H1 (cell line): ENCODE measurements around the gene KREMEN1. TPM values are rescaled to one million over a fixed set of nuclear protein-coding genes. Genes with fewer than 3 reads are reported as not detected.
A peak's percentile ranks its signal among the peaks of the same experiment; 100 is the strongest.

Source experiments
- CTCF ChIA-PET: fragments of 300-600 bp; sonication (Branson Sonifier 250); formaldehyde crosslinking; loops from one replicate; lab custom pipeline; 2021; ENCODE audit not compliant: partially characterized antibody; lab: Charles Lee
- POLR2A ChIA-PET: fragments of 300-600 bp; sonication (Branson Sonifier 250); formaldehyde crosslinking; loops from one replicate; lab custom pipeline; 2021; ENCODE audit warnings: inconsistent platforms; ENCODE audit not compliant: partially characterized antibody; lab: Charles Lee
- DNase-seq, 2 experiments: peaks; one replicate each; pipeline versions ENCODE4 v3.0.0 to v3.0.0-alpha.2; 2010 to 2022; ENCODE audit warnings: low spot score in 2 of 2, low read depth in 1 of 2, mixed read lengths in 1 of 2
- FAIRE-seq: peaks from 2 replicates; lab custom pipeline; 2011; peaks lifted over from hg19 to GRCh38; lab: Jason Lieb, UNC
- H2AFZ ChIP-seq: 2 replicates; pipeline ENCODE4 v1.8.1; 2012; ENCODE audit warnings: low read length, inconsistent platforms
- H2AK5ac ChIP-seq: 2 replicates; pipeline ENCODE4 v1.6.1; 2013; ENCODE audit warnings: low read depth, low read length
- H2BK120ac ChIP-seq: replicated peaks from 2 replicates; pipeline ENCODE3; 2013; ENCODE audit warnings: low read depth, low read length, inconsistent platforms
- H2BK12ac ChIP-seq: 2 replicates; pipeline ENCODE4 v1.6.1; 2013; ENCODE audit warnings: low read depth, low read length
- H2BK15ac ChIP-seq: 2 replicates; pipeline ENCODE4 v1.6.1; 2013; ENCODE audit warnings: low read length
- H2BK20ac ChIP-seq: 2 replicates; pipeline ENCODE4 v1.6.1; 2013; ENCODE audit warnings: low read length
- H2BK5ac ChIP-seq: 2 replicates; pipeline ENCODE4 v1.6.1; 2013; ENCODE audit warnings: low read depth, low read length
- H3K14ac ChIP-seq: 2 replicates; pipeline ENCODE4 v1.6.1; 2013; ENCODE audit warnings: inconsistent platforms; ENCODE audit not compliant: insufficient read length
- H3K18ac ChIP-seq: 2 replicates; pipeline ENCODE4 v1.6.1; 2013; ENCODE audit warnings: low read length; ENCODE audit errors: extremely low read depth
- H3K23ac ChIP-seq: 2 replicates; pipeline ENCODE4 v1.6.1; 2013; ENCODE audit warnings: inconsistent platforms; ENCODE audit not compliant: insufficient read length
- H3K23me2 ChIP-seq: 2 replicates; pipeline ENCODE4 v1.6.1; 2013; ENCODE audit warnings: low read depth, low read length
- H3K27ac ChIP-seq: 2 replicates; pipeline ENCODE4 v1.6.1; 2011; ENCODE audit warnings: low read depth, low read length, inconsistent platforms
- H3K27me3 ChIP-seq, 4 experiments: replicated peaks in 1 of 4; 1 replicate in 1 of 4; 2 replicates in 3 of 4; pipeline versions ENCODE4 v1.6.1 to v1.8.1; 2011 to 2013; ENCODE audit warnings: low read length in 3 of 4, mild to moderate bottlenecking in 3 of 4, inconsistent platforms in 2 of 4, mixed read lengths in 2 of 4, moderate library complexity in 1 of 4; ENCODE audit not compliant: control insufficient read depth in 3 of 4, insufficient read depth in 3 of 4; ENCODE audit errors: extremely low read depth in 1 of 4
- H3K36me3 ChIP-seq, 4 experiments: 2 replicates each; pipeline versions ENCODE4 v1.6.1 to v1.8.1; 2011 to 2013; ENCODE audit warnings: mild to moderate bottlenecking in 4 of 4, low read length in 3 of 4, moderate library complexity in 2 of 4, control low read depth in 1 of 4, inconsistent platforms in 1 of 4; ENCODE audit not compliant: insufficient read depth in 4 of 4, control insufficient read depth in 2 of 4
- H3K4ac ChIP-seq: replicated peaks from 2 replicates; pipeline ENCODE3; 2013; ENCODE audit warnings: low read length, low read depth, mixed read lengths, inconsistent platforms; ENCODE audit not compliant: insufficient read length
- H3K4me1 ChIP-seq, 4 experiments: replicated peaks in 1 of 4; 1 replicate in 1 of 4; 2 replicates in 3 of 4; pipeline versions ENCODE4 v1.6.1 to v1.8.1; 2011 to 2013; ENCODE audit warnings: low read length in 3 of 4, inconsistent platforms in 2 of 4, mixed read lengths in 1 of 4; ENCODE audit not compliant: insufficient read depth in 4 of 4, control insufficient read depth in 3 of 4
- H3K4me2 ChIP-seq, 2 experiments: 2 replicates each; pipeline versions ENCODE4 v1.6.1 to v1.8.1; 2011 to 2013; ENCODE audit warnings: low read depth in 2 of 2, low read length in 2 of 2, control low read depth in 1 of 2, inconsistent platforms in 1 of 2, mild to moderate bottlenecking in 1 of 2; ENCODE audit not compliant: insufficient read depth in 1 of 2
- H3K4me3 ChIP-seq, 4 experiments: fragments of 200-600, 300-600 bp in 1 of 4; sonication (generic), shearing (Covaris generic), sonication (Bioruptor Twin) in 1 of 4; 2 replicates each; pipeline versions ENCODE4 v1.5.1 to v1.8.1; 2011 to 2016; ENCODE audit warnings: low read length in 4 of 4, low read depth in 3 of 4, control low read depth in 2 of 4, inconsistent platforms in 2 of 4, mild to moderate bottlenecking in 2 of 4, mixed read lengths in 1 of 4, moderate library complexity in 1 of 4; ENCODE audit not compliant: insufficient read depth in 2 of 4; ENCODE audit errors: extremely low read depth in 1 of 4
- H3K56ac ChIP-seq: replicated peaks from 2 replicates; pipeline ENCODE3; 2013; ENCODE audit warnings: low read depth, mild to moderate bottlenecking, mixed read lengths, low read length, inconsistent platforms; ENCODE audit not compliant: insufficient read length
- H3K79me1 ChIP-seq: 2 replicates; pipeline ENCODE4 v1.6.1; 2013; ENCODE audit warnings: low read depth, low read length, control low read depth
- H3K79me2 ChIP-seq, 2 experiments: 2 replicates each; pipeline versions ENCODE4 v1.6.1 to v1.8.1; 2012 to 2013; ENCODE audit warnings: low read length in 2 of 2, mild to moderate bottlenecking in 2 of 2, inconsistent platforms in 1 of 2; ENCODE audit not compliant: insufficient read depth in 2 of 2, control insufficient read depth in 1 of 2
- H3K9ac ChIP-seq, 4 experiments: replicated peaks in 1 of 4; 1 replicate in 1 of 4; 2 replicates in 3 of 4; pipeline versions ENCODE4 v1.6.1 to v1.8.1; 2011 to 2013; ENCODE audit warnings: low read depth in 3 of 4, low read length in 3 of 4, control low read depth in 2 of 4, mild to moderate bottlenecking in 2 of 4, moderate library complexity in 2 of 4, inconsistent platforms in 1 of 4; ENCODE audit errors: extremely low read depth in 1 of 4
- H3K9me3 ChIP-seq, 2 experiments: 2 replicates each; pipeline versions ENCODE4 v1.6.1 to v1.8.1; 2012 to 2013; ENCODE audit warnings: mild to moderate bottlenecking in 2 of 2, moderate library complexity in 2 of 2, control low read depth in 1 of 2, inconsistent platforms in 1 of 2, low read depth in 1 of 2, low read length in 1 of 2, mixed read lengths in 1 of 2; ENCODE audit not compliant: insufficient read depth in 2 of 2
- H4K20me1 ChIP-seq, 2 experiments: replicated peaks in 1 of 2; 2 replicates each; pipeline versions ENCODE3 to v1.8.1; 2011 to 2013; ENCODE audit warnings: inconsistent platforms in 2 of 2, low read length in 2 of 2, mild to moderate bottlenecking in 1 of 2; ENCODE audit not compliant: insufficient read depth in 2 of 2, control insufficient read depth in 1 of 2
- H4K5ac ChIP-seq: 2 replicates; pipeline ENCODE4 v1.6.1; 2013; ENCODE audit warnings: low read length, low read depth, mixed read lengths, inconsistent platforms; ENCODE audit not compliant: insufficient read length
- H4K8ac ChIP-seq: 2 replicates; pipeline ENCODE4 v1.8.0; 2013; ENCODE audit warnings: mild to moderate bottlenecking, moderate library complexity, low read length, inconsistent platforms; ENCODE audit not compliant: insufficient read depth; ENCODE audit errors: extremely low read depth
- H4K91ac ChIP-seq: replicated peaks from 2 replicates; pipeline ENCODE3; 2013; ENCODE audit warnings: low read length, mixed read lengths, inconsistent platforms; ENCODE audit not compliant: insufficient read length
- HDAC6 ChIP-seq: IDR thresholded peaks from one replicate; pipeline ENCODE4 v1.7.1; 2012; ENCODE audit warnings: low read depth, mild to moderate bottlenecking, inconsistent platforms, low read length, moderate library complexity
- WGBS, 2 experiments: shearing (Covaris generic) in 1 of 2; methylation state at CpG; one replicate each; pipeline versions ENCODE4 v1.1.6 to v1.1.7; 2013 to 2015; ENCODE audit warnings: low lambda C conversion rate in 2 of 2, mixed read lengths in 2 of 2, inconsistent platforms in 1 of 2, low coverage in 1 of 2, missing lambda C conversion rate in 1 of 2; ENCODE audit not compliant: insufficient replicate concordance in 2 of 2, insufficient coverage in 1 of 2, insufficient read length in 1 of 2; ENCODE audit errors: extremely low coverage in 1 of 2, missing lambda C conversion rate in 1 of 2; 5-methylcytosine and 5-hydroxymethylcytosine counted together
- polyA plus RNA-seq, 7 experiments: library from polyadenylated mRNA; depleted of rRNA in 3 of 7; stranded (reverse) in 5 of 7; unstranded in 2 of 7; fragments of >200 nt in 5 of 7; fragments of 200-250 nt in 2 of 7; gene quantifications; 1 replicate in 5 of 7; 2 replicates in 1 of 7; 4 replicates in 1 of 7; pipeline versions ENCODE4 v1.2.1 to v1.2.3, GENCODE V29; 2011 to 2013; ENCODE audit warnings: missing spikeins in 2 of 7, mixed read lengths in 2 of 7
- total RNA-seq: library from RNA; stranded (reverse); fragmentation: NEBNext Ultra II Directional; extraction: Animal tissue kit (Norgen Biotek cat#: 25700); gene quantifications from 2 replicates; pipeline ENCODE4 v1.2.1, GENCODE V29; 2021

Gene KREMEN1
- total and polyA plus RNA-seq, 2 of the 8 experiments (the other 6 are each of a cell fraction or from before 2014, with no cell fraction given), result 2.1 to 3.2 TPM

DNA sequence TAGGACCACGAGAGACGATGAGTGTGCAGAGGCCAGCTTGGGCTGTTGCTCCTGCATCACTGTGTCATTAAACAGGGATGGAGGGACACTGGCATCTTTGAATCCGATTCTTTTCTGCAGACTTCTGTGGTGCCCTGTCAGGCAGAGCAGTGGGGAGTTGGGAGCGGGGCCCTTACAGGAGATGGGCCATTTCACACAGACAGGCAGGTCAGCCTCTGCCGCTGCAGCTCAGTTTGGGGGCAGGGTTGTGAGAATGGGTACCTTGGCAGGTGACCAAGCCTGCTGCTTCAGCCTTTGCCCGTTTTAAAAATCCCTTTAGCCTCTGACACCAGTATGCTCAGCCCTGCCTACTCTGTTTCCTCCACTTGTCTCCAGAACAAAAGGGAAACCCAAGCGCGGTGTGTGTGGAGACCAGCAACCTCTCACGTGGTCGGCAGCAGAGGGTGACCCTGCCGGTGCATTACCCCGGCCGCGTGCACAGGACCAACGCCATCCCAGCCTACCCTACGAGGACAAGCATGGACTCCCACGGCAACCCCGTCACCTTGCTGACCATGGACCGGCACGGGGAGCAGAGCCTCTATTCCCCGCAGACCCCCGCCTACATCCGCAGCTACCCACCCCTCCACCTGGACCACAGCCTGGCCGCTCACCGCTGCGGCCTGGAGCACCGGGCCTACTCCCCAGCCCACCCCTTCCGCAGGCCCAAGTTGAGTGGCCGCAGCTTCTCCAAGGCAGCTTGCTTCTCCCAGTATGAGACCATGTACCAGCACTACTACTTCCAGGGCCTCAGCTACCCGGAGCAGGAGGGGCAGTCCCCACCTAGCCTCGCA, 23.8 kb upstream of the KREMEN1 start:
- TF ChIP-seq HDAC6, result no peak
- Histone ChIP-seq H4K8ac (no peak overlapping the region; the same call in 1 of the 2 replicates), H2BK5ac (peak overlapping the region; percentile 60), H4K5ac (no peak overlapping the region), H3K4me1 (peaks cover 0 to 8% (median 5%) of the 10 kb centered on the region in 4 experiments; a peak in 4 of 7 replicates), H3K56ac (no peak overlapping the region), H3K23ac (no peak overlapping the region), H2BK12ac (no peak overlapping the region), H2BK15ac (no peak overlapping the region), H3K27me3 (no peaks in the 10 kb centered on the region), H3K9me3 (no peaks in the 10 kb centered on the region), H3K36me3 (peaks cover 14 to 59% (median 42%) of the 10 kb centered on the region in 4 experiments; a peak in 7 of 8 replicates), H3K79me2 (no peaks in the 10 kb centered on the region), H3K79me1 (peaks cover 2% of the 10 kb centered on the region; the same call in 1 of the 2 replicates), H4K91ac (no peak overlapping the region), H2AK5ac (no peak overlapping the region), H4K20me1 (peaks cover 0 to 1% of the 10 kb centered on the region in 2 experiments), H3K18ac (no peak overlapping the region), H3K4ac (no peak overlapping the region), H3K4me3 (no peak overlapping the region), H2BK120ac (no peak overlapping the region), H3K14ac (no peak overlapping the region), H2AFZ (no peak overlapping the region), H3K4me2 (no peak overlapping the region), H3K9ac (no peak overlapping the region), H2BK20ac (no peak overlapping the region), H3K23me2 (no peaks in the 10 kb centered on the region), H3K27ac (no peak overlapping the region)
- POLR2A ChIA-PET, result interaction anchor here (1.1 kb wide), 1 partner anchor 9 kb away, joined by 3 read pairs; no protein-coding TSS in a partner anchor
- DNase-seq, result no peak
- CTCF ChIA-PET, result interaction anchor here (0.5 to 2.6 kb wide), 4 partner anchors 9 to 331 kb away, joined by 3 to 8 read pairs (median 7); no protein-coding TSS in a partner anchor
- FAIRE-seq, result no peak
- WGBS, 2 experiments, result 97% methylated on average over 29 of the region's 31 CpGs; no CpG with 5 or more reads in 1 of the 2 experiments
